HG02840 (cell line): ENCODE data around the gene BCL2L15.

Source experiments
- ATAC-seq: cut with Tn5 transposase; IDR thresholded peaks from one replicate; pipeline ENCODE4 v1.9.1; 2021; ENCODE audit warnings: mild to moderate bottlenecking, moderate library complexity, moderate number of reproducible peaks; ENCODE audit not compliant: unreplicated experiment, low FRiP score

The BCL2L15 gene

GRCh38 chr1:113836534-113836933 is 50.8 kb downstream of the BCL2L15 start:
- ATAC-seq: no peak

GRCh38 chr1:113835686-113836290 is 51.6 kb downstream of the BCL2L15 start:
- no peak for ATAC-seq

- no peak for ATAC-seq
These were observed 52.7 kb downstream of the BCL2L15 start for GRCh38 chr1:113834716-113835115.
